ENCODE results near the gene POMGNT1.

The POMGNT1 gene

DNA sequence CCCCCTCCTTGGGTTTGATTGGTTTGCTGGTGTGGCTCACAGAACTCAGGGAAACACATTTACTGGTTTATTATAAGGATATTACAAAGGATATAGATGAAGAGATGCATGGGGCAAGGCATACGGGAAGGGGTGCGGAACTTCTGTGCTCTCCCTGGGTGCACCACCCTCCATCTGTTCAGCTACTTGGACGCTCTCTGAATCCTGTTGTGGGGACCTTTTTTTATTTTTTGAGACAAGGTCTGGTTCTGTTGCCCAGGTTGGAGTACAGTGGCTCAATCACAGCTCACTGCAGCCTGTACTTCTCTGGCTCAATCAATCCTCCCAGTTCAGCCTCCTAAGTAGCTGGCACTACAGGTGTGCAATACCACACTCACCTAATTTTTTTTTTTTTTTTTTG is 12.3 kb upstream of the POMGNT1 start:
- DNase-seq (ENCODE audit: low read depth): no peak

GRCh38 chr1:46206399-46206798 is 8.2 kb upstream of the POMGNT1 start:
- no peak for DNase-seq (ENCODE audit: low read depth)

GRCh38 chr1:46205791-46206190 is 7.6 kb upstream of the POMGNT1 start:
- no peak for DNase-seq (ENCODE audit: low read depth)

DNA sequence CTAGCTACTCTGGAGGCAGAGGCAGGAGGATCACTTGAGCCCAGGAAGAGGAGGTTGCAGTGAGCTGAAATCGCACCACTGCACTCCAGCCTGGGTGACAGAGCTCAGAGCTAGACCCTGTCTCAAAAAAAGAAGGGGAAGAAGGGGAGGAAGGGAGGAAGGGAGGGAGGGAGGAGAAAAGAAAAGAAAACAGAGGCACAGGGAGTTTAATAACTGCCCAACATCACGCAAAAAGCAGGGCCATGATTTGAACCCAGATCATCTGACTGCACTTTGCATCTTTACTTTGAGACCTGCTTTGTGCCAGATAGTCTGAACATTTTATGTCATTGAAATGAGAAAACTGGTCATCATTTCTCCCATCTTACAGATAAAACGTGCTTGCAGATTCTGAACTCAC is 6.9 kb upstream of the POMGNT1 start:
- no peak for DNase-seq (ENCODE audit: low read depth)

DNA sequence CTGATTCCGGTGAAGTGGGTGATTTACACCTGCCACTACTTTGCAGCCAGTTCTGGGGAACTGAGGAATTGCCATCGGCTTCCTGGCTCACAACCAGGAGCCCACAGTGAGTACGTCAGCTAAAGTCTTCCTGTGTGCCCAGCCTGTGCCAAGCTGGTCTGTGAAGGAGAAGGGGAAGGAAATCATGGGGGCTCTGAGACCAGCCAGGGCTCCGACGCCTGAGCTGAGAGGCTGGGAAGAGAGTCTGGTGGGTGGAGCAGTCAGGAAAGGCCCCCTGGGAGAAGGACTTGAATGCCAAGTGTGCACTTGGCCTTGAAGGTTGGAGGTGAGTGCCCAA is 6.1 kb upstream of the POMGNT1 start:
- no peak for DNase-seq (ENCODE audit: low read depth)

DNA sequence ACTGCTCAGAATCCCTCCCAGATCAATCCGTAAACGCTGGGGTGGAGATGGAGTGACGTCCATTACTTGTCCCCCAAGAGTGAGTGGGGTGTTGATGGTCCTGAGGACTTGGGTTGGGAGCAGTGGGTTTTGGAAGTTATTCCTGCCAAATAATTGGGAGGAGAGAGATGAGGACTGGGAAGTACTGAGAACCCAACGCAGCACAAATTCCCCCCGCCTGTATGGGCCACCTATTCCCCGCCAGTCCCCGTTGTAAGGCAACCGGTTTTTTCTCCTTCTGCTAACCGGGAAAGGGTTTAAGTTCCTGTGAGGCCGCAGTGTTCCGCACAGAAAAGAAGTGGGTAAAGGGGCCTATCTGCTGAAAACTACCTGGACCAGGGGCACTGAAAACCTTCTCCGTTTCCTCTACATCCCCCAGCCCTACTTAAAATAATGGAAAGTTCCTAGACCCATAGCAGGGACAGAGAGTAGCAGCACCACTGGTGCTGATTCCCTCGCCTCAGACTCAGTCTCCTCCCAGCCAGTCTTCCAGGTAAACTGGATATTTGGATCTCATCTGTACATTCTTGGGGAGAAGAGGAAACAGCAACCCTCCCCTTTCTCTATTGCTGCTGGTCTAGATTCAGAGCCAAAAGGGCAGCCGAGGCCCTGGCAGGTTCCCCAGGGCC is 5.6 kb upstream of the POMGNT1 start:
- no peak for DNase-seq (ENCODE audit: low read depth)

- no peak for DNase-seq (ENCODE audit: low read depth)
These were observed 1.1 kb upstream of the POMGNT1 start for GRCh38 chr1:46199233-46199749.

- DNase-seq (ENCODE audit: low read depth): no peak
These were observed 672 bp downstream of the POMGNT1 start for GRCh38 chr1:46197560-46197963.

DNA sequence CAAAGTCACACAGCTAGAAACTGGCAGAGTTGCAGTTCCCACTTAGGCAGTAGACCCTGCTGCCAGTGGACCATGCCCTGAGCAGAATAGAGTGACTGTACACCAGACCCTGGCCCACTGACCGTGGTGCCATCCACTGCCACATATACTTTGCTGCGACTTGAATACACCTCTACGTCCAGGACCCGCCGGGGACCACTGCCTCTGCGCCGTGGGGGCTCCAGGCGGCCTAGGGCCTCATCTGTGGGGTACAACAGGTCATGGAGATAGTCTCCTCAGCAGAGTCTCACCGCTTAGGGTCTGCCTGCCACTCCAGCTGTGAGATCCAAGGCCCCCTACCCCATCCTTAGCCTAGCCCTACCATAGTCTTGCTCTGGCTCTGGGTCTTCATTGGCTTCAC is 1.6 kb downstream of the POMGNT1 start:
- no peak for DNase-seq (ENCODE audit: low read depth)

DNA sequence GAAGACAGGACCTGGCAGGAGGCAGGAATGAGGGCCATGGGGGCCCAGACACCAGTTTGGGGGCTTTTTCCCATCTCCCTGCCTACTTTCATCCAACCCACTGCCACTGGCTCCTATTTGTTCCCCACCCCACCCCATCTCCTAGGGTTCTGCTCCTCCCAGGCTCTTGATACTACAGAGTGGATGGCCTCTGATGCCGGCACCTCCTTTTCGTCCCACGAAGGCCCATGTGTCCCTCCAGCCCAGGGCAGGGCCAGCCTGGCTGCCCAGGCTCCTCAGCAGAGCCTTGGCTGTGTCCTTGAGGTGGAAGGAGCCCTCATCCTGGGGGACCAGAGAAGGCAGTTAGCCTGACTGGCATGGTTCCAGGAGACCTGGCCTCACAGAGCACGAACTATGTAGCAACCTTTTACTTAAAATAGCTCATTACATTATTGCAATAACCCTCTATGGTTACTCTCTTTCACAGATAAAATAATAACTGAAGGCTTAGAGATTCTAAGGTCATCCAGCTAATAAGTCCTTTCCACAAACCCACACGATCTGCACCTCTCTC is 3.5 kb downstream of the POMGNT1 start:
- no peak for DNase-seq (ENCODE audit: low read depth)

- DNase-seq (ENCODE audit: low read depth): no peak
These were observed 4.2 kb downstream of the POMGNT1 start for GRCh38 chr1:46193984-46194570.

DNA sequence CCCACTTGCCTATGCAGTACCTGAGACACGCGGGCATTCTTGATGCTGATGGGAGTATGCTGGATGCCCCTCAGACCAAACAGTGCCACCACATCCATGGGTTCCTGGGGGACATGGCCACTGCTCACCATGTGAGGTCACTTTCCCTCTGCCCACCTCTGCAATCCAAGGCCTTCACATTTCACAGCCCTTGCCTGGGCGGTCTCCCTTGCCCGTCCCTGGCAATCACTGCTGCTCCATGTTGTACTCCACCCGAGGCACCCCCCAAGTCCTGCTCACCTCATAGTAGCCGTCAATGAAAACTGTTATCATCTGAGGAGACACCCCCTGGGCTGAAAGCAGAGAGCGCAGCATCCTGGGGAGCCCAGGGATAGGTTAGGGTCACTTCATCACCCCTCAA is 4.9 kb downstream of the POMGNT1 start:
- DNase-seq (ENCODE audit: low read depth): no peak

DNA sequence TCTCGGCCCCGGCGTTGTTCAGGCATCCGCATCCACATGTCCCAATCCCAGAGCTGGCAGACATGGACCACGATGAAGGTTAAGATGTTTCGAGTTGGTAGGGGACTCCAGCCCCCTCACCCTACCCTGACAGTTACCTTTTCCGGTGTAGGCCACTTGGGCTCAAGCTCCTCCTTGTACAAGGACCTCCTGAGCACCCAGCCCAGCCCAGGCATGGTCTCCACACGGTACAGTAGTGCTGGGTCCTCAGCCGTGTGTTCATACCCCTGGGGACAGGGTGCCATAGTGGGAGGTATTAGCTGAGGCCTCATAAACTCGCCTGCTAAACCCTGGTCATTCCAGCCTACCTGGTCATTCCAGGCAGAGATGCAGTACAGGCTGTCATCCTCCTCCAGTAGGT is 6.1 kb downstream of the POMGNT1 start:
- no peak for DNase-seq (ENCODE audit: low read depth)

DNA sequence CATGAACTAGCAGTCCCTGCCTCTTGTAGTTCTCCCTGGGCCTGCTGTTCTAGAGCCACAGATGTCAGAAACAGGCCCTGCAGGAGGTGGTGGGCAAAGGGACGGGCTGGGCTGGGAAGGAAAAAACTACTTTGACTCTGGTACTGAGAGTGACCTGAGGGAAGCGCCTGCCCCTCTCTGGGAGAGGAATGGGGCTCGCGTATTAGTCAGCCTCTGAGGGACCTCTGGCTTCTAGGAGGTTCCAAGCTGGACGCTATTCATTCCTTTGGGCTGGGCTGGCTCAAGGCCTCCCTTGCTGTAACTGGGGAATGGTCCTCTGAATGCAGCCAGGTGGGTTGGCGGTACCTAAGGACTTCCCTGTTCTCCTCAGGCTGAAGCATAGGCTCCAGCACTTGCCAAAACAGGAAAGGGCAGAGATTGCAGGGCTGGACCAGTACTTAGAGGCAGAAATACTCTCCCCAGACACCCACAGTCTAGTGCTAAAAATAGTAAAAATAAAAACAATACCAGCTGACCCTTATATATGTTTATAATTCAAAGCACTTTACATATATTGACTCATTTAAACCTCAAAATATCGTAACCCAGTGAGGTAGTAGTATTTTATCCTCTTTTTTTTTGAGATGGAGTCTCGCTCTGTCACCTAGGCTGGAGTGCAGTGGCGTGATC is 7.1 kb downstream of the POMGNT1 start:
- no peak for DNase-seq (ENCODE audit: low read depth)

DNA sequence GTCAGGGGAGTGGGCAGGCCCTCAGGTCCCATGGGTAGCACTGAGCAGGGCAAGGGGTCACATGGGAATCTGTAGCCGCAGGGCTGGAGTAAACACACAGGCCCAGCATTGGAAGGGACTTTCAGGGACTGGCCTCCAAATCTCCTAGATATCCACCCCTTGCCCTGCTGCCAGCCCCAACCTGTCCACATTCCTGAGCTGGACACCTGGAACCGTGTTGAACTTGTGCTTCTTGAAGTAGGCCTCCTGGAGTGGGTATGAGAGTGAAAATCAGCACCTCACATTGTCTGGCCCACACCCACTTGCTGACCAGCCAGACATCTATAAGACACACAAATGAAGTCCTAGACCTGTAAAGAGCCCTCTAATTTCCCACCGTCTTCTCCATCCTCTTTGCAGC is 7.7 kb downstream of the POMGNT1 start:
- DNase-seq (ENCODE audit: low read depth): no peak

GRCh38 chr1:46188295-46189030 is 9.8 kb downstream of the POMGNT1 start:
- no peak for DNase-seq (ENCODE audit: low read depth)

DNA sequence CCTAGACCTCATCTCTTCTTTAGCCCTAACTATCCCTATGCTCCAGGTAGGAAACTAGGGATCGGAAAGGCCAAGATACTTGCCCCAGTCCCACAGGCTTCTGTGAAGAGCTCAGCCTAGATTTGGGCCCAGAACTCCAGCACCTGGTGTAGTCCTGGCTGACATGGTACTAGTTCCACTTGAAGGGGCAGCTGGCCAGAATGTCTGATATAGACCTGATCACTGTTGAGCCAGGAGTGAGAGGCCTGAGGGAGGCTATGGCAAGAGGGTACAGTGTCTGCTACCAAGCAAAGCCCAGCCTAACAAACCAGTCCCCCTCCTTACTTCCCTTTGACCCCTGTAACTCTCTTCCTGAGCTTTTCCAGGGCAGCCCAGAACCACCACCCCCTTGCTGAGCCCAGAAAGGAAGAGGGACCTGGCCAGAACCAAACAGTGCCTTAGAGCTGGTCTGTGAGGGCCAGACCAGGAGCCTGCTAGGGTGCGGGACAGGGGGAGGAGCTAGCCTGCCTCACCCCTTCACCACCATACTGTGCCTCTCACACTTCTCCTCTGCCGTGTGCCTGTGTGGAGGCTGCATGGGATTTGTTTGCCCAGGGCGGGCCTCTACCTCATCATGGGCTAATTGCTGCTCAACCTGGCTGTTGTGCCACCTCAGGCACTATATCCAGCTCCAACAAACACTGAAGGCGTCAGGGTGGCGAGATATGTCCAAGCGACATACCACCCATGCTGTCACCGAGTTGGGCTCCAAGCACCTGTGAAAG is 10.9 kb downstream of the POMGNT1 start:
- no peak for DNase-seq (ENCODE audit: low read depth)

GRCh38 chr1:46186076-46186475 is 12.2 kb downstream of the POMGNT1 start:
- no peak for DNase-seq (ENCODE audit: low read depth)

- peak; percentile 60 for DNase-seq (ENCODE audit: low read depth)
These were observed 13.1 kb downstream of the POMGNT1 start for GRCh38 chr1:46184920-46185658.

DNA sequence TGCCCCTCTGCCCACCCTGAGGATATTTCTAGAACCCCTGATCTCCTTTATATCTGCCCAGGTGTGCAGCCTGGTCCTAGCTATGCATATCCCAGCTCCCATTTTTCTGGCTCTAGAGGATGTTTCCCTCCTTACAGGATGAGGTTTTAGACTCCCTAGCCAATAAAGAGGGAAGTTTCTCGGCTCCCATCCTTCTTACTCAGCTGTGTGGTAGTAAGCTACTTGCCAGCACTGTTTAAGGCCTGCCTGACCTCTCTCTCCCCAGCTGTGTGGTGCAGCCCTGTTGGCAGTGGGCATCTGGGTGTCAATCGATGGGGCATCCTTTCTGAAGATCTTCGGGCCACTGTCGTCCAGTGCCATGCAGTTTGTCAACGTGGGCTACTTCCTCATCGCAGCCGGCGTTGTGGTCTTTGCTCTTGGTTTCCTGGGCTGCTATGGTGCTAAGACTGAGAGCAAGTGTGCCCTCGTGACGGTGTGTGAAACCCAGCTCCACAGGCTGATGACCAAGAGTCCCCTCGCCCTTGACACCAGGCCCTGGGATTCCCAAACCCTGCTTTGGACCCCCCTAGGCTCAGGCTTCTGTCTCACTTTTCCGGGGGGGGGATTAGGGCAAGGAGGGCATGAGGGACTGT is 14.2 kb downstream of the POMGNT1 start:
- no peak for DNase-seq (ENCODE audit: low read depth)

Data from activated T-cell treated with anti-CD3 and anti-CD28 coated beads for 48 hours (primary cell).